ENCODE data around the gene EPS8L1. TPM values are rescaled to one million over a fixed set of nuclear protein-coding genes. Genes with fewer than 3 reads are reported as not detected.

The EPS8L1 gene
- polyA plus RNA-seq, 1 donor (not counting 4 experiments of a cell fraction or from before 2014, with no cell fraction given): 26.0 TPM

DNA sequence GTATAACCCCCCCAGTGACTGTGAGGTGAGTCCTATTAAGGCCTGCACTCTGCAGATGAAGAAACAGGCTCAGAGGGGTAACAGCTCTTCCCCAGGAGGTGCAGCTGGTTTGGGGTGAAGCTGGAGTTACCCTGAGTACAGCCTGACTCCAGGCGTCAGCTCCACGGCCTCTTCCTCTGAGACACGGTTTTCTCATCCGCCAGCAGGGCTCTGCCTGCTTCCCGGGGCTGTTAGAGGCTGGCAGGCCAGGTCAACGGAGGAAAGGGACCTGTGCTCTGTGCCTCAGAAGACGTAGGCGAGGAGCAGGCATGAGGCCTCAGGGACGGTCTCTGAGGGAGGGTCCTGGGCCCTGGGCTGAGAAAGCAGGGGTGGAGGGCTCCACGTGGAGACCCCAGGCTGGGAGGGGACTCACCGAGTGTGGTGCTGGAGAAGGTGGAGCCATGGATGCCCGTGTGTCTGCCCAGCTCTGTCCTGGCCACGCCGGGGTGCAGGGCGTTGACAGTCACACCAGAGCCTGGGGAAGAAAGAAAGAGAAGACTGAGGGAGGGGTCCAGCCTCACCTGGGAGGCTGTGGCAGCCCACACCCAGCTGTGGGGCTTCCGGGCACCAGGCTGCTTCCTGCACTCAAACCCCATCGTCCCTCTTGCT, 28.6 kb upstream of the EPS8L1 start:
- Histone ChIP-seq H3K36me3 (ENCODE audit: control insufficient read depth in 2 of 2, extremely low read depth in 1 of 2, insufficient read depth in 2 of 2, low read length in 2 of 2) (peaks cover 28 to 31% of the 10 kb centered on the region in 2 experiments), H3K4me1 (ENCODE audit: control insufficient read depth, extremely low read depth, insufficient read depth, low read length) (no peaks in the 10 kb centered on the region), H3K79me2 (ENCODE audit: control insufficient read depth, insufficient read depth, low read length) (no peaks in the 10 kb centered on the region), H3K9me1 (ENCODE audit: control insufficient read depth, extremely low read depth, insufficient read depth, low read length) (no peaks in the 10 kb centered on the region), H3K4me3 (ENCODE audit: control insufficient read depth in 2 of 3, extremely low read depth in 1 of 3, insufficient read depth in 2 of 3, low read depth in 1 of 3, low read length in 3 of 3) (no peak overlapping the region), H3K9me3 (ENCODE audit: control insufficient read depth, low read depth, low read length) (no peaks in the 10 kb centered on the region), H2AFZ (ENCODE audit: control insufficient read depth, low read length) (no peak overlapping the region), H3K4me2 (ENCODE audit: control insufficient read depth, extremely low read depth, insufficient read depth, low read depth, low read length) (no peak overlapping the region), H3K27me3 (ENCODE audit: control insufficient read depth, extremely low read depth, insufficient read depth, low read length) (no peaks in the 10 kb centered on the region), H4K20me1 (ENCODE audit: control insufficient read depth, extremely low read depth, insufficient read depth, low read length) (no peaks in the 10 kb centered on the region), H3K27ac (ENCODE audit: control insufficient read depth, insufficient read depth, low read length) (no peak overlapping the region), H3K9ac (ENCODE audit: control insufficient read depth, extremely low read depth, insufficient read depth, low read length) (no peak overlapping the region)
- DNase-seq (ENCODE audit: low read depth, low spot score) (no peak), FAIRE-seq (no peak)
- no peak for TF ChIP-seq EZH2 (IDR thresholded peaks at IDR 0.05; ENCODE audit: low read length)
- TF ChIP-seq, protein P1, sequence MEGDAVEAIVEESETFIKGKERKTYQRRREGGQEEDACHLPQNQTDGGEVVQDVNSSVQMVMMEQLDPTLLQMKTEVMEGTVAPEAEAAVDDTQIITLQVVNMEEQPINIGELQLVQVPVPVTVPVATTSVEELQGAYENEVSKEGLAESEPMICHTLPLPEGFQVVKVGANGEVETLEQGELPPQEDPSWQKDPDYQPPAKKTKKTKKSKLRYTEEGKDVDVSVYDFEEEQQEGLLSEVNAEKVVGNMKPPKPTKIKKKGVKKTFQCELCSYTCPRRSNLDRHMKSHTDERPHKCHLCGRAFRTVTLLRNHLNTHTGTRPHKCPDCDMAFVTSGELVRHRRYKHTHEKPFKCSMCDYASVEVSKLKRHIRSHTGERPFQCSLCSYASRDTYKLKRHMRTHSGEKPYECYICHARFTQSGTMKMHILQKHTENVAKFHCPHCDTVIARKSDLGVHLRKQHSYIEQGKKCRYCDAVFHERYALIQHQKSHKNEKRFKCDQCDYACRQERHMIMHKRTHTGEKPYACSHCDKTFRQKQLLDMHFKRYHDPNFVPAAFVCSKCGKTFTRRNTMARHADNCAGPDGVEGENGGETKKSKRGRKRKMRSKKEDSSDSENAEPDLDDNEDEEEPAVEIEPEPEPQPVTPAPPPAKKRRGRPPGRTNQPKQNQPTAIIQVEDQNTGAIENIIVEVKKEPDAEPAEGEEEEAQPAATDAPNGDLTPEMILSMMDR (optimal IDR thresholded peaks at IDR 0.05 in 1 of 3, IDR thresholded peaks at IDR 0.05 in 1 of 3, conservative IDR thresholded peaks at IDR 0.05 in 1 of 3; ENCODE audit: extremely low read depth in 1 of 3, insufficient read depth in 2 of 3, low read length in 3 of 3): no peak
- dilution Hi-C loops (cut with MboI; ENCODE audit: extremely low pct_ligation_motif_present, low sequenced_read_pairs): no loop called here

DNA sequence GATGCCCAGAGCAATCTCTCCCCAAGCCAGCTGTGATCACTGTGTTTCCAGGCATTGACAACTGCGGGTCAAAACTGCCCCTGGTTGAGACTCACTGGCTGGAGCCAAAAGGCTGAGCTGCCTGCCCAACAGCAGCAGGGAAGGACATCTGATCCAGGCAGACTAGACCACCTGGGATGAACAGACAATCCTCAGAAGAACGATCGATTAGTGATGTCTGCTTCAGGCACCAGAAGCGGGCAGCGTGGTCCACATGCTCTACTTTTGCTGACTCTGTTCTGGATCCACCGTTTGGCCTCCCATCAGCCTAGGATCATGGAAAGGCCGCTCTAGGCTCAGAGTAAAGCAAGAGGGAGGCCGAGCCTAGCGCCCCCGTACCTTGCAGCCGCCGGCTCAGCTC, 27.7 kb upstream of the EPS8L1 start:
- dilution Hi-C loops (cut with MboI; ENCODE audit: extremely low pct_ligation_motif_present, low sequenced_read_pairs): no loop called here
- H3K36me3 ChIP-seq (ENCODE audit: control insufficient read depth in 2 of 2, extremely low read depth in 1 of 2, insufficient read depth in 2 of 2, low read length in 2 of 2): peaks cover 28 to 29% of the 10 kb centered on the region in 2 experiments
- H3K27ac ChIP-seq (ENCODE audit: control insufficient read depth, insufficient read depth, low read length): no peak overlapping the region
- H2AFZ ChIP-seq (ENCODE audit: control insufficient read depth, low read length): no peak overlapping the region
- TF ChIP-seq, protein P1 (optimal IDR thresholded peaks at IDR 0.05 in 1 of 3, IDR thresholded peaks at IDR 0.05 in 1 of 3, conservative IDR thresholded peaks at IDR 0.05 in 1 of 3; ENCODE audit: extremely low read depth in 1 of 3, insufficient read depth in 2 of 3, low read length in 3 of 3): no peak
- TF ChIP-seq EZH2 (IDR thresholded peaks at IDR 0.05; ENCODE audit: low read length): no peak
- no peak for DNase-seq (ENCODE audit: low read depth, low spot score)
- FAIRE-seq: no peak
- H3K9ac ChIP-seq (ENCODE audit: control insufficient read depth, extremely low read depth, insufficient read depth, low read length): no peak overlapping the region
- H3K9me1 ChIP-seq (ENCODE audit: control insufficient read depth, extremely low read depth, insufficient read depth, low read length): no peaks in the 10 kb centered on the region
- H3K27me3 ChIP-seq (ENCODE audit: control insufficient read depth, extremely low read depth, insufficient read depth, low read length): no peaks in the 10 kb centered on the region
- H3K4me1 ChIP-seq (ENCODE audit: control insufficient read depth, extremely low read depth, insufficient read depth, low read length): no peaks in the 10 kb centered on the region
- H3K4me3 ChIP-seq (ENCODE audit: control insufficient read depth in 2 of 3, extremely low read depth in 1 of 3, insufficient read depth in 2 of 3, low read depth in 1 of 3, low read length in 3 of 3): no peak overlapping the region
- no peaks in the 10 kb centered on the region for H3K9me3 ChIP-seq (ENCODE audit: control insufficient read depth, low read depth, low read length)
- H4K20me1 ChIP-seq (ENCODE audit: control insufficient read depth, extremely low read depth, insufficient read depth, low read length): no peaks in the 10 kb centered on the region
- H3K79me2 ChIP-seq (ENCODE audit: control insufficient read depth, insufficient read depth, low read length): no peaks in the 10 kb centered on the region
- no peak overlapping the region for H3K4me2 ChIP-seq (ENCODE audit: control insufficient read depth, extremely low read depth, insufficient read depth, low read depth, low read length)

Measured in keratinocyte (primary cell).